PC-9 (cell line): ENCODE results near the gene FERMT1.

Source experiments
- CTCF ChIP-seq: fragments of 200-600 bp; sonication (generic); conservative IDR thresholded peaks from 2 replicates; pipeline ENCODE4 v1.6.1; 2017; ENCODE audit warnings: mixed run types, antibody characterized with exemption, mild to moderate bottlenecking, moderate library complexity
- EZH2 ChIP-seq: fragments of 200-600 bp; sonication (generic); IDR thresholded peaks from 2 replicates; pipeline ENCODE4 v1.8.0; 2017; ENCODE audit warnings: antibody characterized with exemption, low read depth

- TF ChIP-seq CTCF, result no peak
- TF ChIP-seq EZH2, result no peak
Measured at GRCh38 chr20:6040540-6040939, 82.3 kb downstream of the FERMT1 start.
